ENCODE results near the gene CELA2B. TPM values are rescaled to one million over a fixed set of nuclear protein-coding genes. Genes with fewer than 3 reads are reported as not detected.

CELA2B gene
- total RNA-seq, 1 donor from 2014 or later: not detected

DNA sequence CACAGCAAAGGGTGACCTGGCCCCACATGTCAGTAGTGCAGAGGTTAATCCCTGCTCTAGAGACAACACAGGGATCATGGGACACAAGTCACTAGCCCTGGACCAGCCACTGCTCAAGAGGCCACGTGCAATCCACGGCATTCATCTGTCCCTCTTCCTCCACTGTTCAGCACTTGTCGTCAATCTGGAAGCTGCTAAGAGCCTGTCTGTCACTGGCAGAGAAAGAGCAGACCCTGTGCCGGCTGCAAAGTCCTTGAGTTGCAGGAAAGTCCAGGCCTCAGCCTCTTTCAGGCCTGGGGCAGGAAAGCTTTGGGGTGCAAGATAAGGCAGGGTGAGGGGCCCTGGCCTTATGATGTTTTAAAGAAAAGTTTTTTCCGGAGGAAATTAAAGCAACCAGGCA, 16.7 kb downstream of the CELA2B start:
- Histone ChIP-seq H3K4me1 (no peaks in the 10 kb centered on the region), H3K4me3 (no peak overlapping the region), H3K27ac (no peak overlapping the region), H3K36me3 (peaks cover 25 to 63% of the 10 kb centered on the region in 2 donors), H3K27me3 (no peaks in the 10 kb centered on the region), H3K9me3 (no peaks in the 10 kb centered on the region)
- intact Hi-C loops (cut with DNase I): no loop called here
- DNase-seq (ENCODE audit: low spot score in 2 of 2): no peak
- TF ChIP-seq, protein P1, sequence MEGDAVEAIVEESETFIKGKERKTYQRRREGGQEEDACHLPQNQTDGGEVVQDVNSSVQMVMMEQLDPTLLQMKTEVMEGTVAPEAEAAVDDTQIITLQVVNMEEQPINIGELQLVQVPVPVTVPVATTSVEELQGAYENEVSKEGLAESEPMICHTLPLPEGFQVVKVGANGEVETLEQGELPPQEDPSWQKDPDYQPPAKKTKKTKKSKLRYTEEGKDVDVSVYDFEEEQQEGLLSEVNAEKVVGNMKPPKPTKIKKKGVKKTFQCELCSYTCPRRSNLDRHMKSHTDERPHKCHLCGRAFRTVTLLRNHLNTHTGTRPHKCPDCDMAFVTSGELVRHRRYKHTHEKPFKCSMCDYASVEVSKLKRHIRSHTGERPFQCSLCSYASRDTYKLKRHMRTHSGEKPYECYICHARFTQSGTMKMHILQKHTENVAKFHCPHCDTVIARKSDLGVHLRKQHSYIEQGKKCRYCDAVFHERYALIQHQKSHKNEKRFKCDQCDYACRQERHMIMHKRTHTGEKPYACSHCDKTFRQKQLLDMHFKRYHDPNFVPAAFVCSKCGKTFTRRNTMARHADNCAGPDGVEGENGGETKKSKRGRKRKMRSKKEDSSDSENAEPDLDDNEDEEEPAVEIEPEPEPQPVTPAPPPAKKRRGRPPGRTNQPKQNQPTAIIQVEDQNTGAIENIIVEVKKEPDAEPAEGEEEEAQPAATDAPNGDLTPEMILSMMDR (IDR thresholded peaks at IDR 0.05): no peak

DNA sequence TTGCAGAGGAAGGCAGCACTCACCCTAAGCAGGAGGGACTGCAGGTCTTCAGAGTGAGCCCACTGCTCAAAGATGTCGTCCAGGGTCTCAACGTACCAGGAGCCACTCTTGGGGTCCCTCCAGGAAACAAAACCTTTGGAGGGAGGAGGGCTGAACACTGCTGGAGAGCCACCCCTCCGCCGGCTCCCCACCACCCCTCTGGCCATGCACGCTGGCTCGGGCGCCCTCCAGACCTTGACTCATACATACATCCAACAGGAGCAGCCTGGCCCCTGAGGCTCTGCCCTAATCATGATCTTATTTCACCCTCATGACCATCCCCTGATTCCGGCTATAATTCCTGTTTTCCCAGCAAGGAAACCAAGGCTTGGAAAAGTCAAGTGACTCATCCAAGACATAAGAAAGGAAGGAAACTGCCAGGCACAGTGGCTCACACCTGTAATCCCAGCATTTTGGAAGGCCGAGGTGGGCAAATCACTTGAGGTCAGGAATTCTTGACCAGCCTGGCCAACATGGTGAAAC, 18.0 kb downstream of the CELA2B start:
- no peak overlapping the region for H3K4me3 ChIP-seq
- no peaks in the 10 kb centered on the region for H3K9me3 ChIP-seq
- peaks cover 25 to 65% of the 10 kb centered on the region in 2 donors for H3K36me3 ChIP-seq
- H3K27me3 ChIP-seq: no peaks in the 10 kb centered on the region
- H3K4me1 ChIP-seq: no peaks in the 10 kb centered on the region
- H3K27ac ChIP-seq: no peak overlapping the region
- DNase-seq (ENCODE audit: low spot score in 2 of 2): no peak
- intact Hi-C loops (cut with DNase I): no loop called here
- TF ChIP-seq, protein P1 (IDR thresholded peaks at IDR 0.05): no peak

DNA sequence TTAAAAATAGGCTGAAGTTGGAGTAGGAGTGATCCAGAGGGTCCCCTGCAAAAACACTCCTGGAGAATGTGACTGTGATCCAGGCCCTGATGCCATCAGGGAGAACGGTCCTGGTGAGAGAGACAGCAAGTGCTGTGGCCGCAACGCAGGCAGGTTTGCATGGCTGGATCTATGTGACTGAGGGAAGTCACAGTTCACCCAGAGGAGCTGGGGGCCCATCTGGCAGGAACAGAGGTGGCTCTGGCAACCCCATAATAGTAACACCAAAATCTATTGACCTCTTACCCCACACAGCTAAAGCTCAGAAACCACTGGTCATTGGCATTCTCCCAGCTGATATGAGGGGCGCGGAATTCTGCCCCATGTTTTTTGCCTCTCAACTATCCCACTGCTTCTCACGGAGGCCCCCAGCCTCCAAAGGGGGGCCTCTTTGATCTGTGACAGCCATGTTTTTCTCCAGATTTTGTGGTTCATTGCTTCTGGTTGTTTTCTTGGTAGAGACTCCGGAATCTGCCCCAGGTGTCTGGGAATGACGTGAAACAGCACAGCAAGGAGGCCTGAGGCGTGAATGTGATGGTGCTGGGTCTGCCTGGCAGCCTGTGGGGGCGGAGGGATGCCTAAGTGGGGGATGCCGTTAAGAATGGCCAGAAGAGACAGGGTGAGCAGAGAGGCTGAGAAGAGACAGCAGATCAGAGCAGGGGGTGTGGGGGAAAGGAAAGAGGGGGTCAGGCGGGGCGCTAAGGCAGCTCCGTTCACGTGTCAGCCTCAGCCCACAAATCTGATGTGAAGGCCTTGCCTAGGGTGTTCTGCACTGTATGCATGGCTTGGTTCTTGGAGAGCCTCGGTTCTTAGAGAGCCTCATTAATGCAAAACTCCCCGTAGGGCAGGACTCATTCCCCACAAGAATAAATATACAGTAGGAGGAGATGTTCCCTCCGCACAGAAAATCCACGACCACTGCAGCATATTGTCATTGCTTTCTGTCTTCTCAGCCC, 24.6 kb downstream of the CELA2B start:
- Histone ChIP-seq H3K27ac (no peak overlapping the region), H3K4me1 (no peaks in the 10 kb centered on the region), H3K36me3 (peaks cover 29 to 54% of the 10 kb centered on the region in 2 donors), H3K9me3 (no peaks in the 10 kb centered on the region), H3K27me3 (no peaks in the 10 kb centered on the region), H3K4me3 (no peak overlapping the region)
- TF ChIP-seq, protein P1 (IDR thresholded peaks at IDR 0.05): no peak
- no peak for DNase-seq (ENCODE audit: low spot score in 2 of 2)
- intact Hi-C loops (cut with DNase I): no loop called here

DNA sequence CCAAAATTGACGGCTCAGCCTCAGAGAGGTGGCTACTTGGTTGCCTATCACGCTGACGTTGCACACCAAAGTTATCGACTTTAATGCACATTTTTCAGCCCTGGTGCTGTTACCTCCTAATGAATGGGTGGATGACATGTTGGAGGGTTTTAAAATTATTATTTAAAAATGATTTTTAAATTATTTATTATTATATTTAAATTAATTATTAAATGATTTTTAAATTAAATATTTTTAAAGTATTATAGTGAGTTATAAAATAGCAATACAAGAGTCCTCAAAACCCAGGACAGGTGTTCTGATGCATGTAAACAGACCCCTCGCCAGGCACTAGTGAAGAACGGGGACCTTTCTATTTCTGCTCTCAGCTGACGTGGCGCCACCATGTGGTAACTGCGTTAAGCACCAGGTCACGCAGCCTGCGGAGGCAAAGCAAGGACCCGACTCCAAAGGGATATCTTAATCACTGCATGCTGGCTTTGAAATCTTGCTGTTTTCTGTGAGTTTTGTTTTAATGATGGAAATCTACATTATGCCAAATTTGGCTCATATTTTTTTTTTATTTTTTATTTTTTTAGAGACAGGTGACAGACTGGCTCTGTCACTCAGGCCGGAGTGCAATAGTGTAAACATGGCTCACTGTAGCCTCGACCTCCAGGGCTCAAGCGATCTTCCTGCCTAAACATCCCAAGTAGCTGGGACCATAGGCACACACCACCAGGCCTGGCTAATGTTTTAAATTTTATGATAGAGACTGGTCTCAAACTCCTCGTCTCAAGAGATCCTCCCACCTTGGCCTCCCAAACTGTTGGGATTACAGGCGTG, 25.5 kb downstream of the CELA2B start:
- no peak for DNase-seq (ENCODE audit: low spot score in 2 of 2)
- TF ChIP-seq, protein P1 (IDR thresholded peaks at IDR 0.05): peak; percentile 9 to 37 (median 15)
- intact Hi-C loops (cut with DNase I): no loop called here
- Histone ChIP-seq H3K4me1 (no peaks in the 10 kb centered on the region), H3K27me3 (no peaks in the 10 kb centered on the region), H3K27ac (no peak overlapping the region), H3K36me3 (peaks cover 35 to 54% of the 10 kb centered on the region in 2 donors), H3K4me3 (no peak overlapping the region), H3K9me3 (no peaks in the 10 kb centered on the region)

DNA sequence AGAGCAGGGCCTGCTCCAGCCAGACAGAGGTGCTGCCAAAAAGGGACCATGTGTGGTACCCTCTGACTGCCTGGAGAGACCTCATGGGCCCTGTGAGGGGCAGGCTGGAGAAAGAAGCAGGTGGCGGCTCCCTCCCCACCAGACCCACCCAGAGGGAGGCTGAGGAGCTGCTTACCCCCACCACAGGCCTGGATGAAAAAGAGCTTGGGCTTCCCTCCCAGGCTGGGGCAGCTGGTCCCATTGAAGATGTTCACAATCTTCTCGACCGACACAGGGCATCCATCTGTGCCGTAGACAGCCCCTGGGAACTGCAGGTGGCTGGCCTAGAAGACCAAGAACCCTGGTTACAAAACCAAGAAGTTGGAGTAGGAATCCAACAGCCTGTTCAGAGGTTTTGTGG, 28.5 kb downstream of the CELA2B start:
- TF ChIP-seq, protein P1 (IDR thresholded peaks at IDR 0.05): no peak
- Histone ChIP-seq H3K4me3 (no peak overlapping the region), H3K27ac (no peak overlapping the region), H3K36me3 (peaks cover 32 to 48% of the 10 kb centered on the region in 2 donors), H3K4me1 (no peaks in the 10 kb centered on the region), H3K27me3 (no peaks in the 10 kb centered on the region), H3K9me3 (no peaks in the 10 kb centered on the region)
- no peak for DNase-seq (ENCODE audit: low spot score in 2 of 2)
- intact Hi-C loops (cut with DNase I): no loop called here
